ENCODE results near the gene LYZL2.
"Not testable (repeated sequence)": the region's sequence is repeated elsewhere in the genome, so short reads cannot be mapped to it uniquely, and the experiment has no call there.

Gene LYZL2

DNA sequence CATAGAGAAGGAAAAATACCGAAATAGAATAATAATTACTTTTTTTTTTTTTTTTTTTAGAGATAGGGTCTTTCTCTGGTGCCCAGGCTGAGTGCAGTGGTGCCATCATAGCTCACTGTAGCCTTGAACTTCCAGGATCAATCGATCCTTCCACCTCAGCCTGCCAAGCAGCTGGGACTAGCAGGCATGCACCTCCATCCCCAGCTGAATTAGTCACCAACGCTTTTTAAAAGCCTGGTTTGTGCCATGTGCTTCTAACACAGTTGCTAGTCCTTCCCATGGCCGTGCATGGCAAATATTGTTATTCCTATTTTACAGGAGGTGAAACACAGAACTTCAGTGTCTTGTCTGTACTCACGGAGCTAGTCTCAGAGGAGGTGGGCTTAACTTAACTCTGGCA lies 23.2 kb downstream of the LYZL2 start:
- WGBS (ENCODE audit: insufficient coverage, insufficient read length), result no CpG with 5 or more reads among the region's 5 CpGs
- H3K36me3 ChIP-seq (ENCODE audit: control insufficient read depth, insufficient read depth, low read length), result no peaks in the 10 kb centered on the region
- DNase-seq (ENCODE audit: low read depth, low spot score), result no peak

GRCh38 chr10:30605341-30606121 lies 24.0 kb downstream of the LYZL2 start:
- H3K9me3 ChIP-seq (ENCODE audit: control insufficient read depth, insufficient read depth, low read length); H3K36me3 ChIP-seq (ENCODE audit: control insufficient read depth, insufficient read depth, low read length); H3K27ac ChIP-seq (ENCODE audit: low read length); H3K27me3 ChIP-seq (ENCODE audit: control insufficient read depth, insufficient read depth, low read length); DNase-seq (ENCODE audit: low read depth, low spot score); H3K4me1 ChIP-seq (ENCODE audit: control insufficient read depth, insufficient read depth, low read length); H3K4me3 ChIP-seq (ENCODE audit: low read length): not testable (repeated sequence)
- no CpG with 5 or more reads among the region's 16 CpGs for WGBS (ENCODE audit: insufficient coverage, insufficient read length)

More for the DNA sequence above, 23.2 kb downstream of the LYZL2 start:
- H3K27ac ChIP-seq (ENCODE audit: low read length), result no peak overlapping the region
- H3K4me3 ChIP-seq (ENCODE audit: low read length), result no peak overlapping the region
- H3K4me1 ChIP-seq (ENCODE audit: control insufficient read depth, insufficient read depth, low read length), result no peaks in the 10 kb centered on the region; the same call in 1 of the 2 replicates
- no peaks in the 10 kb centered on the region for H3K9me3 ChIP-seq (ENCODE audit: control insufficient read depth, insufficient read depth, low read length)
- no peaks in the 10 kb centered on the region for H3K27me3 ChIP-seq (ENCODE audit: control insufficient read depth, insufficient read depth, low read length)

DNA sequence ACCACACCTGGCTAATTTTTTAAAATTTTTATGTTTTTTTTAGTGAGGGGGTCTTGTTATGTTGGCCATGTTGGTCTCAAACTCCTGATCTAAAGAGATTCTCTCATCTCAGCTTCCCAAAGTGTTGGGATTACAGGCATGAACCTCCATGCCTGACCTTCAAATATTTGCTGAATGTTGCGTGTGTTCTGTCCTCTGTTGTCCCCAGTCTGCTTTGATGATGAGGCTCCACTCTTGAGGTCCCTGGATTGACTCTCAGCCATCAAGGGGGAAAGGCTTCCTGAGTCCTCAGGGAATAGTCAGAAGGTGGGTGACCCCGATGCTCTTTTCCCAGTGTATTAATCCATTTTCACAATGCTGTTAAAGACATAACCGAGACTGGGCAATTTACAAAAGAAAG lies 26.0 kb downstream of the LYZL2 start:
- H3K4me3 ChIP-seq (ENCODE audit: low read length), result no peak overlapping the region
- no peak for DNase-seq (ENCODE audit: low read depth, low spot score)
- no peaks in the 10 kb centered on the region; the same call in 1 of the 2 replicates for H3K4me1 ChIP-seq (ENCODE audit: control insufficient read depth, insufficient read depth, low read length)
- WGBS (ENCODE audit: insufficient coverage, insufficient read length), result no CpG with 5 or more reads among the region's 3 CpGs
- H3K27me3 ChIP-seq (ENCODE audit: control insufficient read depth, insufficient read depth, low read length), result 0 out of 2 replicates have a peak, but pooled peaks cover 1% of the 10 kb centered on the region
- no peaks in the 10 kb centered on the region for H3K36me3 ChIP-seq (ENCODE audit: control insufficient read depth, insufficient read depth, low read length)
- no peak overlapping the region for H3K27ac ChIP-seq (ENCODE audit: low read length)
- no peaks in the 10 kb centered on the region for H3K9me3 ChIP-seq (ENCODE audit: control insufficient read depth, insufficient read depth, low read length)

DNA sequence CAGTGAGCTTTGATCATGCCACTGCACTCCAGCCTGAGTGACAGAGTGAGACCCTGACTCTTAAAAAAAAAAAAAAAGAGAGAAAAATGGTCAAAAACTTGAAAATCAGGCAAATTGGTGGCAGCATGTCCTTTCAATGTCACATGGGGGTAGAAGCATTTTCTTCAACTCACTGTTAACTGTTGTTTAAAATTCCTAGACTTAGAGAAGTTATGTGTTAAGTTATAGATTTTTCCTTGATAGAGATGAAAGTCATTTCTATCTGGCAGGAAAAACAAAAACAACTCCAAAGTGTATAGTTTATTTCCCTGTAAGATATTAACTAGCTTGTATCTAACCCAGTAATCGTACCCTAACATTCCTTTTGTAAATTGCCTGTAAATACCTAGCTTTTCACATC lies 26.8 kb downstream of the LYZL2 start:
- no peaks in the 10 kb centered on the region for H3K36me3 ChIP-seq (ENCODE audit: control insufficient read depth, insufficient read depth, low read length)
- WGBS (ENCODE audit: insufficient coverage, insufficient read length), result no CpG with 5 or more reads among the region's 1 CpG
- H3K9me3 ChIP-seq (ENCODE audit: control insufficient read depth, insufficient read depth, low read length), result no peaks in the 10 kb centered on the region
- no peak overlapping the region for H3K27ac ChIP-seq (ENCODE audit: low read length)
- H3K4me3 ChIP-seq (ENCODE audit: low read length), result no peak overlapping the region
- DNase-seq (ENCODE audit: low read depth, low spot score), result no peak
- H3K4me1 ChIP-seq (ENCODE audit: control insufficient read depth, insufficient read depth, low read length), result no peaks in the 10 kb centered on the region; the same call in 1 of the 2 replicates
- H3K27me3 ChIP-seq (ENCODE audit: control insufficient read depth, insufficient read depth, low read length), result 0 out of 2 replicates have a peak, but pooled peaks cover 1% of the 10 kb centered on the region

DNA sequence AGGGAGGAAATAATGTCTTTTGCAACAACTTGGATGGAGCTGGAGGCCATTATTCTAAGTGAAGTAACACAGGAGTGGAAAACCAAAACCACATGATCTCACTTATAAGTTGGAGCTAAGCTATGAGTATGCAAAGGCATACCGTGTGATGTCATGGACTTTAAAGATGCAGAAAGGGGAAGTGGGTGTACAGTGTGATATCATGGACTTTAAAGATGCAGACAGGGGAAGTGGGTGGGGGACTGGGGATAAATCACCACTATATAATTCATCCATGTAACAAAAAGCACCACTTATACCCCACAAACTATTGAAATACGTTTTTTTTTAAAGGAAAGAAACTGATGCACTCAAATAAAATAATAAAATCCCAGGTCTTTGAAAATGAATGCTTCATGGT lies 29.5 kb downstream of the LYZL2 start:
- Histone ChIP-seq H3K27ac (ENCODE audit: low read length) (no peak overlapping the region), H3K9me3 (ENCODE audit: control insufficient read depth, insufficient read depth, low read length) (no peaks in the 10 kb centered on the region), H3K4me1 (ENCODE audit: control insufficient read depth, insufficient read depth, low read length) (no peaks in the 10 kb centered on the region; the same call in 1 of the 2 replicates), H3K36me3 (ENCODE audit: control insufficient read depth, insufficient read depth, low read length) (no peaks in the 10 kb centered on the region), H3K4me3 (ENCODE audit: low read length) (no peak overlapping the region), H3K27me3 (ENCODE audit: control insufficient read depth, insufficient read depth, low read length) (peaks cover 11% of the 10 kb centered on the region)
- no peak for DNase-seq (ENCODE audit: low read depth, low spot score)
- no CpG with 5 or more reads among the region's 2 CpGs for WGBS (ENCODE audit: insufficient coverage, insufficient read length)

DNA sequence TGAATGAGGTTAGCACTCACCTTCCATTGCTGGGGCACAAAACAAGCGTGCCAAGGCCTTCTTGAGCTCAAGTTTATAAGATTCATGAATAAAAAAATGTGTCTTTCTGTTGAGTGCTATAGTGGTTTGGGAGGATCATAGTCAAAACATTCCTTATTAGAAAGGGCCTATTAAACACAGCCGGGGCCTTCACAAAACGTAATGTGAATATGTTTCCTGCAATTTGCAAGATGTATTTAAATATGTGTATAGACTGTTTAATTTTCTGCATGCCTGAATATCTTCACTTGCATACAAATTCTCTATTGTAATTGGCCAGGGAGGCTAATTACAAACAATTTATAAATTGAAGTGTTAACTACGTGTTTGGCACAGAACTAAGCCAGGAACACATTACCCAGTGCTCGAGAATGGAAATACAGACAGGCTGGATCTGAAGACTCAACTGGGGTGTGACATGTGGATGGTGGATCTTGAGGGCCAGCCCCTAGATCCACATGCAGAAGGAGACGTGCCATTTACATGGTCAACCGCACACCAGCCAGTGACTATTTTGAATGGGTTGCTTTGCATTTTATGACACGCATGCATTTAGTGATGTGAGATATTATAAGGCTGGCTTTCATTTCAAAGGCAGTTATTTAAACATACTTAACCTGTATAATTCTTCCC lies 31.3 kb downstream of the LYZL2 start:
- Histone ChIP-seq H3K36me3 (ENCODE audit: control insufficient read depth, insufficient read depth, low read length) (no peaks in the 10 kb centered on the region), H3K4me3 (ENCODE audit: low read length) (no peak overlapping the region), H3K9me3 (ENCODE audit: control insufficient read depth, insufficient read depth, low read length) (no peaks in the 10 kb centered on the region), H3K27ac (ENCODE audit: low read length) (no peak overlapping the region), H3K4me1 (ENCODE audit: control insufficient read depth, insufficient read depth, low read length) (no peaks in the 10 kb centered on the region), H3K27me3 (ENCODE audit: control insufficient read depth, insufficient read depth, low read length) (peaks cover 13% of the 10 kb centered on the region)
- WGBS (ENCODE audit: insufficient coverage, insufficient read length), result no CpG with 5 or more reads among the region's 8 CpGs
- DNase-seq (ENCODE audit: low read depth, low spot score), result no peak

GRCh38 chr10:30597433-30597824 lies 32.1 kb downstream of the LYZL2 start:
- H3K27me3 ChIP-seq (ENCODE audit: control insufficient read depth, insufficient read depth, low read length), result peaks cover 13% of the 10 kb centered on the region
- not testable (repeated sequence) for DNase-seq (ENCODE audit: low read depth, low spot score); H3K36me3 ChIP-seq (ENCODE audit: control insufficient read depth, insufficient read depth, low read length); H3K4me3 ChIP-seq (ENCODE audit: low read length); H3K27ac ChIP-seq (ENCODE audit: low read length); H3K4me1 ChIP-seq (ENCODE audit: control insufficient read depth, insufficient read depth, low read length); H3K9me3 ChIP-seq (ENCODE audit: control insufficient read depth, insufficient read depth, low read length)
- no CpG with 5 or more reads among the region's 7 CpGs for WGBS (ENCODE audit: insufficient coverage, insufficient read length)

DNA sequence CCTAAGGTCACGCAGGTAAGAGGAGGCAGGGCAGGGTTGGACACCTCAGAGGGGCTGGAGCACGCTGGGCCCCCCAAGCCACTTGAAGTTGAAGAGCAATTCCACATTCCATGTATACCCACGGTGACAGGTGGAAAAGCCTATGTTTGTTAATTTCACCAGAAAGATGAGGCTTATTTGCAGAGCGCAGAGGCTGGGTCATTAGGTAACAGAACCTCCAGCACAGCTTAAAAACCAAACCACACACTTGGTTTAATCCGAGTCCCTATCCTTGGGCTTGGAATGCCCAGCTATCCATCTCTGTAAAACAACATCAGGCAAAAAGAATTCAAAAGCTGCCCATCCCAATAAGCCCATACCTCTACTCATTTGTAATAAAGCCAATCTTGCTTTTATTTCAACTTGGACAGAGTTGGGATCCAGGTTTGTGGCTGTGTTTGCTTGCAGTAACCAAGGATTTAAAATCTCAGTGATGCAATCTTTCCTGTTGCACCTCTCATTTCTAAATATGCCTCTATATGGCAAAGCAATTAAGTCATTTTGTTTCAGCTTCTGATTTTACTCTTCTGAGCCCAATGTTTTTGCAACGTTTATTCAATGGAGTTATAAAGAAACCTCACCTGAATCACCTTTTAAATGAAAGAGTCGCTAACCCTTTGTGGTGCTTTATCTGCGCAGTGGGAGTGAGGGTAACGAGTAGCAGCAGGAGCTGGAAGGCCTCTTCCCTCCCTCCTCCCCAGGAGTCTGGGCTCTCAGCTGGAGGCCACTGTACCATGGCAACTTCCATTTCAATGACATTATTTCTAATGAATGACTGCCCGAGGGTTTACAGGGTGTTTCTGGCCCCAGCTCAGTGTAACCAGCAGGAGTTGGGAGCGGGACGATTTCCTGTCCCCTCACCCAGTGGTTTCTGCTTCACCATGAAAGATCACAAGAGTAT lies 32.8 kb downstream of the LYZL2 start:
- H3K27me3 ChIP-seq (ENCODE audit: control insufficient read depth, insufficient read depth, low read length), result peaks cover 13% of the 10 kb centered on the region
- WGBS (ENCODE audit: insufficient coverage, insufficient read length), result no CpG with 5 or more reads among the region's 12 CpGs
- not testable (repeated sequence) for DNase-seq (ENCODE audit: low read depth, low spot score); H3K27ac ChIP-seq (ENCODE audit: low read length); H3K36me3 ChIP-seq (ENCODE audit: control insufficient read depth, insufficient read depth, low read length); H3K9me3 ChIP-seq (ENCODE audit: control insufficient read depth, insufficient read depth, low read length); H3K4me1 ChIP-seq (ENCODE audit: control insufficient read depth, insufficient read depth, low read length); H3K4me3 ChIP-seq (ENCODE audit: low read length)

- no CpG with 5 or more reads among the region's 6 CpGs for WGBS (ENCODE audit: insufficient coverage, insufficient read length)
- Histone ChIP-seq H3K4me3 (ENCODE audit: low read length) (no peak overlapping the region), H3K27ac (ENCODE audit: low read length) (no peak overlapping the region), H3K27me3 (ENCODE audit: control insufficient read depth, insufficient read depth, low read length) (peaks cover 13% of the 10 kb centered on the region), H3K36me3 (ENCODE audit: control insufficient read depth, insufficient read depth, low read length) (no peaks in the 10 kb centered on the region), H3K4me1 (ENCODE audit: control insufficient read depth, insufficient read depth, low read length) (no peaks in the 10 kb centered on the region), H3K9me3 (ENCODE audit: control insufficient read depth, insufficient read depth, low read length) (no peaks in the 10 kb centered on the region)
- no peak for DNase-seq (ENCODE audit: low read depth, low spot score)
Measured at GRCh38 chr10:30596013-30596412, 33.5 kb downstream of the LYZL2 start.

DNA sequence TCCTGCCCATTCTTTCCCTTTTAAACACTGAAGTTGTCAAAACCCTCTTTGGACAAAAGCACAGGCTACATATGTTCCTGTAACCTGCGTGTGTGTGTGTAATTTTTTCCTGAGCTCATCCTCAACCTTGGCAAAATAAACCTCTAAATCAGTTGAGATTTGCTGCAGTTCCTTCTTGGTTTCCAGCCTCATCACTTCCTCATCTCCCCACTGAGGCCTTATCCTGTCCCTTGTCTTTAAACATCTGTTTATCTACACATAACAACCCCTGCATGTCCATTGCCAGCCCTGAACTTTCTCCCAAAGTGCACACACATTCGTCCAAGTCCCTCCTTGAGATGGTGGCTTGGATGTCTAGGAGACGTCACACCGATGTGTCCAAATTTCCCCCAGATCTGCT lies 35.5 kb downstream of the LYZL2 start:
- H3K27ac ChIP-seq (ENCODE audit: low read length), result no peak overlapping the region
- no CpG with 5 or more reads among the region's 4 CpGs for WGBS (ENCODE audit: insufficient coverage, insufficient read length)
- H3K9me3 ChIP-seq (ENCODE audit: control insufficient read depth, insufficient read depth, low read length), result no peaks in the 10 kb centered on the region
- peaks cover 13% of the 10 kb centered on the region for H3K27me3 ChIP-seq (ENCODE audit: control insufficient read depth, insufficient read depth, low read length)
- no peaks in the 10 kb centered on the region for H3K36me3 ChIP-seq (ENCODE audit: control insufficient read depth, insufficient read depth, low read length)
- H3K4me3 ChIP-seq (ENCODE audit: low read length), result no peak overlapping the region
- no peaks in the 10 kb centered on the region for H3K4me1 ChIP-seq (ENCODE audit: control insufficient read depth, insufficient read depth, low read length)
- no peak for DNase-seq (ENCODE audit: low read depth, low spot score)
